Hematopoietic multipotent progenitor cell treated with erythropoietin and hydrocortisone succinate and interleukin-3 and kit ligand, for 17 days (in vitro differentiated cells): ENCODE measurements around the gene SPINK2.

ENCODE experiments used
- DNase-seq: peaks from one replicate; pipeline ENCODE4 v3.0.0-alpha.2; 2015; ENCODE audit warnings: low spot score

SPINK2 gene

DNA sequence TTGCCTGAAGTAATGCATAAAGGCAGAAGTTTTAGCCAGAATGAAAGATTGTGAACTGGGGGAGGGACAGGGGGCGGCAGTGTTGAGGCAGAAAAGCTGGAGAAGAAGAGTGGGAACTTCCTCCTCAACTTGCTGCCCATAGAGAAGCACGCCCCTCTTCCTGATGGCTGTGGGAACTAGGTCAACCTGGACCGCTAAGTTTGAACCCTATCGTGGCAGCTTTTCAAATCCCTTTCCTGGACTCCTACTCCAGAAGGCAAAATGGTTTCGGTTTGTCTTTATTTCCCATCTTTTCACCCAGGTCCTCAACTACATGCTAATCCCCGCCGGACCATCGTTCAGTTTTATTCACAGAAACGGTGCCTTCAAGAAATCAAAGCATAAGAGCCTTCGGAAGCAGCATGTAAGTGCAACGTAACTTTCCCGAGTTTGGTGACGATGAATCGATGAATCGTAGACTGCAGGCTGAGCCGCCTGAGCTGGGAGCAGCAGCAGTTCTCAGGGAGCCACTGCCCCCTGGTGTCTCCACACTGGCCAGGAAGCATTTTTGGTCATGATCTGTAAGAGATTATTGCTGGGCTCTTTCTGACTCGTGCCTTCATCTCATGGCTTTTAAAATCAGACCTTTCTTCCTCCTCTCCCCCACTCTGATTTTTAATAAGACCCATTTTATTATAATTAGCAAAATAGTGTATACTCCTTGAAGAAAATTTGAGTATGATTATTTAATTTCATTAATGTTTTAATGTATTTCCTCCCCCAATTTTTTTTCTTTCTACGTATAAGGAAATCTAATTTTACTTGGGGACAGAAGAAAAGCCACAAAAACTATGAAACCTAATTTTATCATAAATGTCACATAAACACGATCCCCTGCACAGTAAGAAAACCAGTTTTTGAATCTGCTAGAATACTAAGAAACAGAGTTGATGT is 21.4 kb downstream of the SPINK2 start:
- DNase-seq = peak; percentile 59

DNA sequence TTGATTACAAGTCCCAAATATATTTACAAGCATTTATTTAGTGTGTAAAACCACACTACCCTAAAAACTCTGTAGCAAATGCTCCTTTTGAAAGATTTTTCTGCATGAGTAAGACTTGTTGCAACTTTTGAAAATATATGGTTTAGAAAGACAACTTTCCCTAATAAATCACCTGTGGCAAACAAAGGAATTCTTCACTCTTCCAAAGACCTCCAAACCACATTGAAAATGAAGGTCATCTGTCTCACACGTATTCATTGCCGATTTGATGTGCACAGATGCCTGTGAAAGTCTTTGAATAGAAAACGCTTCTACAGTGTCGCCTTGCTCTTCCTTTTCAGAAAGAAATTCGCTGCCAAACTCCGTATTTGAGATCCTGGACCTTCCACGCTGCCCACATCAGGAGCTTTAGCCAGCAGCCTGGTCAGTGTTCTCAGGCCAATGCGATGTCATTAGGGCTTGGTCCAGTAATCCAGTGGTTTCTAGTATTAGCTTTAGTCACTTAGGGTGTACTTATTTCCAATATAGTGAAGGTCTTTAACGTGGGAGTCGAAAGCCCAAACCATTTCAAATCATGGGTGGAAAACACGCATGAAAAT is 22.2 kb downstream of the SPINK2 start:
- no peak for DNase-seq

DNA sequence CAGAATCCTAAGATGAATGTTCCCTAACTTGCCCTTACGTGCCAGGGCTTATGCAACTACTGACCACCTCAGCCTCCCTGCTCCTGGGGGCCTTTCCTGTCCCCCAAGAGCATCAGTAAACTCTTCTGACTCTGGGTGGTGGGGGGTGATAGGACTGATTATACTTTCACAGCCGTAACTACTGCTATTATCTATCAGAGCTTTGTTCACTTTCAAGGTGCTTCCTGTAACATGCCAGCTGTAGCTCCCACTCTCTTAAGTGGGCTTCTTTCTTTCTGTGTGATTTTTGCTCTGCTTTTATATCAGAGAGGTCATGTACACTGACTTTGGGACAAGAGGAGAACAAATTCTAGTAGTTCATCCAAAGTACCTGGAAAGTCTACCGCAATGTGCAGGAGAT is 25.3 kb downstream of the SPINK2 start:
- DNase-seq = no peak

DNA sequence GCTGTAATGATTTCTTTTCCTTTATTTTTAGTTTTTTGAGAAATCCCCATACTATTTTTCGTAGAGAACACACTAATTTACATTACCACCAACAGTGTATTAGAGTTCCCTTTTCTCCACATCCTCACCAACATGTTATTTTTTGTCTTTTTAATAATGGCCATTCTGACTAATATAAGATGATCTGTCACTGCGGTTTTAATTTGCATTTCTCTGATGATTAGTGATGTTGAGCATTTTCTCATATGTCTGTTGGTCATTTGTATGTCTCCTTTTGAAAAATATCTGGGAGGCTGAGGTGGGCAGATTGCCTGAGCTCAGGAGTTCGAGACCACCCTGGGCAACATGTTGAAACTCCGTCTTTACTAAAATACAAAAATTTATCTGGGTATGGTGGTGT is 30.2 kb downstream of the SPINK2 start:
- DNase-seq = no peak

GRCh38 chr4:56790691-56791091 is 30.8 kb downstream of the SPINK2 start:
- no peak for DNase-seq

GRCh38 chr4:56788081-56788480 is 33.4 kb downstream of the SPINK2 start:
- DNase-seq = no peak

- DNase-seq = no peak
Observed at GRCh38 chr4:56787380-56787779, 34.1 kb downstream of the SPINK2 start.

GRCh38 chr4:56786955-56787354 is 34.5 kb downstream of the SPINK2 start:
- DNase-seq = no peak

- DNase-seq = no peak
Observed at GRCh38 chr4:56783986-56784385, 37.5 kb downstream of the SPINK2 start.

DNA sequence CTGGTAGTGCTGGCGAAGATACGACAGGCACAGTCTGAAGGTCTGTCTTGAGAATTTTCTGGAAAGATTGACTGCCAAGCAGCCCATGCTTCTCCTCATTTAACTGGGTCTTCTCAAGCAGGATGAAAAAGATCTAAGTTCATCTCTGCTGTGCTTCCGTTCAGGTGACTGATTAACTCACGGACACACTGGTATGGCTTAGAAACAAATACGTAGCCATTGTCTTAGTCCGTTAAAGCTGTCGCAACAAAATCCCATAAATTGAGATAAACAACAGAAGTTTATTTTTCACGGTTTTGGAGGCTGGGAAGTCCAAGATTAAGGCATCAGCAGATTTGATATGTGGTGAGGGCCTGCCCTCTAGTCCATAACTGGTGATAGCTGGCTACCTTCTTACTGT is 39.5 kb downstream of the SPINK2 start:
- DNase-seq = no peak

GRCh38 chr4:56773346-56773745 is 48.2 kb downstream of the SPINK2 start:
- no peak for DNase-seq

DNA sequence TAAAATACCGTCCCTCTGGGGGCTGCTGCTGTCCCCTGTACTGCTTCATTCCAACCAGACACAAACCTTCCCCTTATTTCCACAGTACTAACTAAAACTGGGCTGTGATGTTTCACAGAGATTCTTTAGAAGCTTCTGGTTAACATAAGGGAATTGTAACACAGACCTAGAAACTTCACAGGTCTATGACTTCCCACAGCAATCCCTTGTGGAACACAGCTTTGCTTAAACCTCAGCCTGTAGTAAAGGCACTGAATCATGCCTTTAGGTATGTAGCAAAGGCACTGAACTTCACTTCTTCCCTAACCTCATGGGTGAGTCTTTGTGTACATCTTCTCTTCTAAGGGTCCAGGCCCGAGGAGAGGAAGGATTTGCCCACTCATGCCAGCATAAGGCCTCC is 49.4 kb downstream of the SPINK2 start:
- DNase-seq = no peak

GRCh38 chr4:56768763-56769162 is 52.7 kb downstream of the SPINK2 start:
- no peak for DNase-seq

- DNase-seq = no peak
Observed at GRCh38 chr4:56768316-56768715, 53.2 kb downstream of the SPINK2 start.

DNA sequence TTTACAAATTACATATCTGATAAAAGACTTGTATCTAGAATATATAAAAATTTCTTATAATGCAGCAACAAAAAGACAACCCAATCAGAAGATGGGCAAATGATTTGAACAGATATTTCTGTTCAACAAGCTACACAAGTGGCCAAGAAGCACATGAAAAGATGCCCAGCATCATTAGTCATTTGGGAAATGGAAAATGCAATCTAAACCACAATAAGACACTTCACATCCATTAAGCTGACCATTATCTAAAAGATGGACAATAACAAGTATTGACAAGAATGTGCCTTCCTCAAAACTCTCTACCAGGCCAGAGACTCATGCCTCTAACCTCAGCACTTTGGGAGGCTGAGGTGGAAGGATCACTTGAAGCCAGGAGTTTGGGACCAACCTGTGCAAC is 53.9 kb downstream of the SPINK2 start:
- DNase-seq = no peak

DNA sequence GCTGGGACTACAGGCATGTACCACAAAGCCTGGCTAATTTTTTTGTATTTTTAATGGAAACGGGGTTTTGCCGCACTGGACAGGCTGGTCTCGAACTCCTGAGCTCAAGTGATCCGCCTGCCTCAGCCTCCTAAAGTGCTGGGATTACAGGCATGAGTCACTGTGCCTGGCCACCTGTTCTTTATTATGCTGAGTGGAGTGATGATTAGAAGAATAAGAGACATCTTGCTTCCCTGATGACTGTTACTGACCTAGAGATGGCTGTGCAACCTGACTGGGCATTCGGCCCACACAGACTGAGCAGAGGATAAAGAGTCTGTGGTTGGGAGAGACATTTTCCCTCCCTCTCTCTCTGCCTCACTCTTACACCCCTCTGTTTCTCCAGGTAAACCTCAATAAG is 56.7 kb downstream of the SPINK2 start:
- no peak for DNase-seq

DNA sequence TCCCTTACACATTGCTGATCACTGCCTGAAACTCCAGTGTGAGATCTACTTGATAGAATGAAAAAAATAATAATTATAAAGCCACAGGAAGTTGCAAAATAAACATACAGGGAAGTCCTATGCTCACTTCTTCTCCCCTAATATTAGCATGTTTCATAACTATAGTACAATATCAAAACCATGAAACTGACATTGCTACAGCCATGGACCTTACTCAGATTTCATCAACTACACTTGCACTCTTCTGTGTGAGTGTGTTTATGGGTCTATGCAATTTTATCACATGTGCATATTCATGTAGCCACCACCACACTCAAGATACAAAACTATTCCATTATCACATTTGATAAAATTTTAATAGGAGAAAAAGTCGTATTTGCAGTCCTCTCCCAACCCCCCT is 57.3 kb downstream of the SPINK2 start:
- no peak for DNase-seq

- no peak for DNase-seq
Observed at GRCh38 chr4:56762484-56763250, 58.8 kb downstream of the SPINK2 start.

DNA sequence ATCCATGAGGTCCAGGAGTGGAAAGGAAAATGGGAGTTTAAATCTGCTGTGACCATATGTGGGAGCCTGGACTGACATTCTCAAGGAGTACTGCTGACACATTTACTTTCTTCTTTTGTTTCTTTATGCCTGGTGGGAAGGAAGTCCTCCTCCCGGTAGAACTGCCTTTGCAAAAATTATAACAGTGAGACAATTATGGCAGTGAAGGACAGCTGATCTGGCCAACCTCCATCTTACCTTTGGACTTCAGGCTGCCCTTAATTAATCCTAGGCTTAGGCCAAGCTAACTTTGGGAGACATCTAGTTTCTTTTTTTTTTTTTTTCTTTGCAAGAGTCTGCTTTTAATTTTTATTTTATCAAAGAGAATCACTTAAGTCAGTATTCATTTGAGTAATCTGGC is 61.3 kb downstream of the SPINK2 start:
- no peak for DNase-seq
